ENCODE results near the gene BICRAL. TPM values are rescaled to one million over a fixed set of nuclear protein-coding genes. Genes with fewer than 3 reads are reported as not detected.

BICRAL gene
- polyA plus RNA-seq, 1 of the 3 experiments (the other 2 are of a cell fraction) = 5.1 TPM

- peak overlapping the region; percentile 56; the same call in 1 of the 2 replicates for H3K4me2 ChIP-seq
- H3K9me3 ChIP-seq = no peaks in the 10 kb centered on the region
- H3K79me2 ChIP-seq (ENCODE audit: insufficient read depth) = no peaks in the 10 kb centered on the region; the same call in 1 of the 2 replicates
- no peak for TF ChIP-seq CHD2 (IDR thresholded peaks at IDR 0.05; ENCODE audit: low read length, partially characterized antibody)
- TF ChIP-seq NRF1 (IDR thresholded peaks at IDR 0.05; ENCODE audit: low read depth, low read length) = no peak
- TF ChIP-seq MAX (IDR thresholded peaks at IDR 0.05; ENCODE audit: low read depth) = no peak
- no peak for TF ChIP-seq MXI1 (IDR thresholded peaks at IDR 0.05; ENCODE audit: low read depth, low read length)
- TF ChIP-seq JUND (IDR thresholded peaks at IDR 0.05) = no peak
- peaks cover 23% of the 10 kb centered on the region for H3F3A ChIP-seq (replicated peaks; ENCODE audit: insufficient read depth)
- no peaks in the 10 kb centered on the region for H3K9me2 ChIP-seq
- ChIA-PET POLR2A (no interaction called here), CTCF (interaction anchor here (1.0 kb wide), 1 partner anchor 16 kb away, joined by 4 read pairs; the partner anchor contains the start of gene BICRAL)
- no peak overlapping the region for H3K9ac ChIP-seq
- no peaks in the 10 kb centered on the region for H3K36me3 ChIP-seq (replicated peaks in 1 of 2; ENCODE audit: control insufficient read depth in 1 of 2, insufficient read depth in 2 of 2, low read length in 1 of 2)
- H3K4me3 ChIP-seq (ENCODE audit: low read depth in 2 of 2, low read length in 1 of 2) = no peak overlapping the region
- no peaks in the 10 kb centered on the region for H3K27me3 ChIP-seq (ENCODE audit: insufficient read depth)
- 0 out of 4 replicates have a peak, but pooled peaks cover 0 to 10% of the 10 kb centered on the region in 2 experiments for H3K4me1 ChIP-seq (ENCODE audit: control insufficient read depth in 1 of 2, insufficient read depth in 2 of 2, low read depth in 1 of 2, low read length in 1 of 2)
- no peak overlapping the region for H2AFZ ChIP-seq (ENCODE audit: low read depth)
- 90% methylated on average over 9 of the region's 9 CpGs for WGBS (ENCODE audit: low lambda C conversion rate)
- H3K27ac ChIP-seq (ENCODE audit: low read depth in 2 of 2, low read length in 1 of 2) = peak overlapping the region in 1 of 2 experiments; percentile 90; a peak in 2 of 4 replicates
- no peaks in the 10 kb centered on the region for H4K20me1 ChIP-seq (ENCODE audit: insufficient read depth)
- DNase-seq = no peak
These were observed 16.8 kb upstream of the BICRAL start for GRCh38 chr6:42764911-42765648.

GRCh38 chr6:42766163-42766670 lies 15.6 kb upstream of the BICRAL start:
- WGBS (ENCODE audit: low lambda C conversion rate) = 28% methylated on average over 5 of the region's 5 CpGs
- H3K4me3 ChIP-seq (ENCODE audit: low read depth in 2 of 2, low read length in 1 of 2) = no peak overlapping the region
- H3K9me3 ChIP-seq = no peaks in the 10 kb centered on the region
- no peak overlapping the region for H2AFZ ChIP-seq (ENCODE audit: low read depth)
- no peaks in the 10 kb centered on the region for H3K9me2 ChIP-seq
- no peaks in the 10 kb centered on the region for H3K36me3 ChIP-seq (replicated peaks in 1 of 2; ENCODE audit: control insufficient read depth in 1 of 2, insufficient read depth in 2 of 2, low read length in 1 of 2)
- no peaks in the 10 kb centered on the region for H3K27me3 ChIP-seq (ENCODE audit: insufficient read depth)
- no peaks in the 10 kb centered on the region; the same call in 1 of the 2 replicates for H3K79me2 ChIP-seq (ENCODE audit: insufficient read depth)
- H3K27ac ChIP-seq (ENCODE audit: low read depth in 2 of 2, low read length in 1 of 2) = peak overlapping the region in 1 of 2 experiments; percentile 90; a peak in 2 of 4 replicates
- POLR2A ChIA-PET = no interaction called here
- CTCF ChIA-PET = interaction anchor here (0.6 kb wide), 1 partner anchor 9 kb away, joined by 3 read pairs; no protein-coding TSS in a partner anchor
- H3K4me2 ChIP-seq = peak overlapping the region; percentile 56
- DNase-seq = no peak
- H3K4me1 ChIP-seq (ENCODE audit: control insufficient read depth in 1 of 2, insufficient read depth in 2 of 2, low read depth in 1 of 2, low read length in 1 of 2) = 0 out of 4 replicates have a peak, but pooled peaks cover 0 to 10% of the 10 kb centered on the region in 2 experiments
- peak overlapping the region; percentile 33; the same call in 1 of the 2 replicates for H3K9ac ChIP-seq
- H4K20me1 ChIP-seq (ENCODE audit: insufficient read depth) = no peaks in the 10 kb centered on the region
- H3F3A ChIP-seq (replicated peaks; ENCODE audit: insufficient read depth) = peaks cover 23% of the 10 kb centered on the region
- TF ChIP-seq FOXJ3 (CRISPR knock-in tag; IDR thresholded peaks at IDR 0.05) (no peak), CHD2 (IDR thresholded peaks at IDR 0.05; ENCODE audit: low read length, partially characterized antibody) (no peak), MXI1 (IDR thresholded peaks at IDR 0.05; ENCODE audit: low read depth, low read length) (no peak), MAX (IDR thresholded peaks at IDR 0.05; ENCODE audit: low read depth) (peak; percentile 60), GATA2 (CRISPR knock-in tag; IDR thresholded peaks at IDR 0.05) (no peak), SMC3 (IDR thresholded peaks at IDR 0.05; ENCODE audit: low read depth, low read length) (no peak), MEF2A (IDR thresholded peaks at IDR 0.05; ENCODE audit: borderline replicate concordance, low read depth) (peak; percentile 72; the same call in 1 of the 2 replicates), EP300 (IDR thresholded peaks at IDR 0.05; ENCODE audit: borderline replicate concordance in 1 of 2, low read depth in 1 of 2, low read length in 1 of 2) (0 out of 4 replicates have a peak, but pooled peaks of 1 of the 2 experiments have one; percentile 34), FOSL2 (IDR thresholded peaks at IDR 0.05; ENCODE audit: borderline replicate concordance, low read depth) (peak; percentile 57), JUND (IDR thresholded peaks at IDR 0.05) (peak; percentile 41; the same call in 1 of the 2 replicates), FOXM1 (IDR thresholded peaks at IDR 0.05; ENCODE audit: low read depth) (no peak), NRF1 (IDR thresholded peaks at IDR 0.05; ENCODE audit: low read depth, low read length) (no peak), RCOR1 (IDR thresholded peaks at IDR 0.05; ENCODE audit: low read length) (no peak), POLR2AphosphoS5 (IDR thresholded peaks at IDR 0.05; ENCODE audit: low read depth, low read length) (no peak), RFX5 (IDR thresholded peaks at IDR 0.05; ENCODE audit: low read length) (no peak), TEAD4 (IDR thresholded peaks at IDR 0.05; ENCODE audit: borderline replicate concordance, insufficient read depth) (0 out of 2 replicates have a peak, but pooled peaks have one; percentile 60), GABPA (IDR thresholded peaks at IDR 0.05; ENCODE audit: low read depth) (no peak)
- TF ChIP-seq, protein P1, sequence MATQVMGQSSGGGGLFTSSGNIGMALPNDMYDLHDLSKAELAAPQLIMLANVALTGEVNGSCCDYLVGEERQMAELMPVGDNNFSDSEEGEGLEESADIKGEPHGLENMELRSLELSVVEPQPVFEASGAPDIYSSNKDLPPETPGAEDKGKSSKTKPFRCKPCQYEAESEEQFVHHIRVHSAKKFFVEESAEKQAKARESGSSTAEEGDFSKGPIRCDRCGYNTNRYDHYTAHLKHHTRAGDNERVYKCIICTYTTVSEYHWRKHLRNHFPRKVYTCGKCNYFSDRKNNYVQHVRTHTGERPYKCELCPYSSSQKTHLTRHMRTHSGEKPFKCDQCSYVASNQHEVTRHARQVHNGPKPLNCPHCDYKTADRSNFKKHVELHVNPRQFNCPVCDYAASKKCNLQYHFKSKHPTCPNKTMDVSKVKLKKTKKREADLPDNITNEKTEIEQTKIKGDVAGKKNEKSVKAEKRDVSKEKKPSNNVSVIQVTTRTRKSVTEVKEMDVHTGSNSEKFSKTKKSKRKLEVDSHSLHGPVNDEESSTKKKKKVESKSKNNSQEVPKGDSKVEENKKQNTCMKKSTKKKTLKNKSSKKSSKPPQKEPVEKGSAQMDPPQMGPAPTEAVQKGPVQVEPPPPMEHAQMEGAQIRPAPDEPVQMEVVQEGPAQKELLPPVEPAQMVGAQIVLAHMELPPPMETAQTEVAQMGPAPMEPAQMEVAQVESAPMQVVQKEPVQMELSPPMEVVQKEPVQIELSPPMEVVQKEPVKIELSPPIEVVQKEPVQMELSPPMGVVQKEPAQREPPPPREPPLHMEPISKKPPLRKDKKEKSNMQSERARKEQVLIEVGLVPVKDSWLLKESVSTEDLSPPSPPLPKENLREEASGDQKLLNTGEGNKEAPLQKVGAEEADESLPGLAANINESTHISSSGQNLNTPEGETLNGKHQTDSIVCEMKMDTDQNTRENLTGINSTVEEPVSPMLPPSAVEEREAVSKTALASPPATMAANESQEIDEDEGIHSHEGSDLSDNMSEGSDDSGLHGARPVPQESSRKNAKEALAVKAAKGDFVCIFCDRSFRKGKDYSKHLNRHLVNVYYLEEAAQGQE (IDR thresholded peaks at IDR 0.05; ENCODE audit: low read depth, low read length) = no peak
- TF ChIP-seq, protein P2, sequence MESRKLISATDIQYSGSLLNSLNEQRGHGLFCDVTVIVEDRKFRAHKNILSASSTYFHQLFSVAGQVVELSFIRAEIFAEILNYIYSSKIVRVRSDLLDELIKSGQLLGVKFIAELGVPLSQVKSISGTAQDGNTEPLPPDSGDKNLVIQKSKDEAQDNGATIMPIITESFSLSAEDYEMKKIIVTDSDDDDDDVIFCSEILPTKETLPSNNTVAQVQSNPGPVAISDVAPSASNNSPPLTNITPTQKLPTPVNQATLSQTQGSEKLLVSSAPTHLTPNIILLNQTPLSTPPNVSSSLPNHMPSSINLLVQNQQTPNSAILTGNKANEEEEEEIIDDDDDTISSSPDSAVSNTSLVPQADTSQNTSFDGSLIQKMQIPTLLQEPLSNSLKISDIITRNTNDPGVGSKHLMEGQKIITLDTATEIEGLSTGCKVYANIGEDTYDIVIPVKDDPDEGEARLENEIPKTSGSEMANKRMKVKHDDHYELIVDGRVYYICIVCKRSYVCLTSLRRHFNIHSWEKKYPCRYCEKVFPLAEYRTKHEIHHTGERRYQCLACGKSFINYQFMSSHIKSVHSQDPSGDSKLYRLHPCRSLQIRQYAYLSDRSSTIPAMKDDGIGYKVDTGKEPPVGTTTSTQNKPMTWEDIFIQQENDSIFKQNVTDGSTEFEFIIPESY (IDR thresholded peaks at IDR 0.05; ENCODE audit: borderline replicate concordance, low read depth) = no peak
